Posterior vena cava (tissue), 2 donors: ENCODE data around the gene CCDC154. TPM values are rescaled to one million over a fixed set of nuclear protein-coding genes. Genes with fewer than 3 reads are reported as not detected.

Experiments
- DNase-seq: peaks from one replicate; pipeline ENCODE4 v3.0.0-alpha.2; 2020; ENCODE audit warnings: low spot score
- intact Hi-C, 2 donors: fragments of 100-400 bp; cut with DNase I; formaldehyde crosslinking; loops; one replicate each; pipeline versions ENCODE4 v1.14.1 to v1.14.2; 2022 to 2023
- total RNA-seq, 2 donors: library from RNA; stranded (reverse); fragmentation: NEBNext Ultra II Directional; extraction: Animal tissue kit (Norgen Biotek cat#: 25700); gene quantifications; one replicate each; pipeline ENCODE4 v1.2.1, GENCODE V29; 2021
- donor health status: DM: yes; HTN: yes; CAD: no.
- donor health status: DM: yes; HTN: yes; CAD: no.

Gene CCDC154
- total RNA-seq, 2 donors from 2014 or later: 0.42 to 0.76 TPM

DNA sequence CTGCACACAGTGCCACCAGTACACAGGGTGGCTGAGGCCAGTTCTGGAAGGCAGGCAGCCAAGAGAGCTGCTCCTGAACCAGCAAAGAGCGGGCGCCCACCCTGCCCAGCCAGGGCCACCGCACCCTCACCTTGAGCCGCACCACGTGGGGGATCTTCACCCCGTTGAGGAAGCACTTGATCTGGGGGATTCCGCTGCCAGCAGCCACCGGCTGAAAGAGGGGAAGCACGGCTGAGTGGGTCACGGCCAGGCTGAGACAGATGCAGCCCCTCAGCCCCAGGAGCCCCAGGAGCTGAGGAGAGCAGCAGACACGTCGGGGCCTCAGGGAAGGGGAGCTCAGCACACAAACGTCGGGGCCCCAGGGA lies 14.6 kb upstream of the CCDC154 start:
- DNase-seq: no peak
- intact Hi-C loops: no loop called here

DNA sequence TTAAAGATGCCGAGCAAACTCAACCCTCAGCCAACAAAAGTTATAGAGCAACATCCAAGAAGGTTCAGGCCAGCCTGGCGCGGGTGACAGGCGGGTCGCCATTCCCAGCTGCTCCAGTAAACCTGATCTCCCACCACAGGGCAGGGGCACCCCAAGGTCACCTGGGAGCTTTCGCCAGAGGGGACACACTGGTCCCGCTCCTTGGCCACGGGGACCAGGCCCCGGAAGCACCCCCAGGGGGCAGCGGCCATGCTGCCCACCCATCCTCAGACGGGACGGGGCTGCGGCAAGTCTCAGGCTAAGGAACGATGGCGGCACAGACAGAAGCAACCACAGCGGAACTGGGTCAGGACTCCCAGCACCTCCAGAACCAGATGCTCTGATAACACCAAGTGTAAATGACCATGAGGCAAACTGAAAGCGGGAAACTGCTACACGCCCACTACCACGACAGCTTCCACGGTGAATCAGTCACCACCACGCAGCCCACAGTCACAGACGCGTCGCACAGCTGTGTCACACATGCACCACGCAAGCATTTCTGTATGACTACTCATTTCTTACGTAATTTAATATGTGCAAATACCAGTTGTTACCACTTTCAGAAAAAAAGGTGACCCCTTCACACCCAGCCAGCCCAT lies 14.1 kb upstream of the CCDC154 start:
- no peak for DNase-seq
- intact Hi-C loops: no loop called here

DNA sequence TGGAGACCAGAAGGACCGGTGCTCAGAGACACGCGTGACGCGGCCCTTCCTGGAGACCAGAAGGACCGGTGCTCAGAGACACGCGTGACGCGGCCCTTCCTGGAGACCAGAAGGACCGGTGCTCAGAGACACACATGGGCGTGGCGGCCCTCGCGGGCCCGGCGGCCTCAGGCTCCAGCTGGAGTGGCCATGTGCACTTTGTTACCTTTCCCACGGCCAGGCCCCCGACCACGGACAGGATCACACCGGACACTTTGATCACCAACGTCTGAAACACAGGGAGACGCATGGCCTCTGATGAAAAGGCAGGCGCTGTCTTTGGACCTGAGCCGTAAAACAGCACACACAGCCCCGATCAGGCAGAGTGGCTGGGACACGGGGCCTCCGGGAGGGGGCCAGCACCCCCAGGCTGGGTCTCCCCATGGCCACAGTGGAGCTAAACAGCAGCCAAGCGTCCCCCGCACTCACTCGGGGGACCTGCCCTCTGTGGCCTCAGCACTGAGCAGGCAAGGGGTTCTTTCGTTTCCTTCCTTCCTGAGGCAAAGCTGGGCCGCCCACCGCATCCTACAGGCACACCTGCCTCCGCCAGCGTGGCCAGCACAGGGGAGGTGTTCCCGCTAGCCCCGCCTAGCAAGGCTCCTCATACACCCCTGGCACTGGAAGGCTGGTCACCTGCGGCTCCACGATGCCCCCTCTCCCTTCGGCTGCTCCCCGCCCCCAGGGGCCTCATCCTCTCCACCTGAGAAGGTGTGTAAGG lies 13.3 kb upstream of the CCDC154 start:
- DNase-seq: no peak
- intact Hi-C loops: no loop called here

DNA sequence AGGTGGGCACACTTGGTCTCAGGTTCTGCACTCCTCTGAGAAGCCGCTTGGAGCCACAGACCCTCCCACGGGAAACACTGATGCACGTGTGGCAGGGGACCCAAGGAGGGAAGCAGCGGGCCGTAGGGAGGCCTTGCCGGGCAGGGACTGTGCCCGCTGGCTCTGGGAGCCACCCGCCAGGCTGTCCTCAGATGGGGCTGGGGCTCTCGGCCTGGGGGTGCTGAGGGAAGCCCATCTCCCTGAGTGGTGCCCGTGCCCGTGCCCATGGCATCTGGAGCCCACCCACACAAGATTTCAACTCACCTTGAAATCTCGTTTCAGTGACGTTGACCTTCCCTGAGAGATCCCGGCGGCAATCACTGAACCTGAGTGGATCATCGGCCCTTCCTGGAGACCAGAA lies 12.6 kb upstream of the CCDC154 start:
- intact Hi-C loops: no loop called here
- DNase-seq: no peak

DNA sequence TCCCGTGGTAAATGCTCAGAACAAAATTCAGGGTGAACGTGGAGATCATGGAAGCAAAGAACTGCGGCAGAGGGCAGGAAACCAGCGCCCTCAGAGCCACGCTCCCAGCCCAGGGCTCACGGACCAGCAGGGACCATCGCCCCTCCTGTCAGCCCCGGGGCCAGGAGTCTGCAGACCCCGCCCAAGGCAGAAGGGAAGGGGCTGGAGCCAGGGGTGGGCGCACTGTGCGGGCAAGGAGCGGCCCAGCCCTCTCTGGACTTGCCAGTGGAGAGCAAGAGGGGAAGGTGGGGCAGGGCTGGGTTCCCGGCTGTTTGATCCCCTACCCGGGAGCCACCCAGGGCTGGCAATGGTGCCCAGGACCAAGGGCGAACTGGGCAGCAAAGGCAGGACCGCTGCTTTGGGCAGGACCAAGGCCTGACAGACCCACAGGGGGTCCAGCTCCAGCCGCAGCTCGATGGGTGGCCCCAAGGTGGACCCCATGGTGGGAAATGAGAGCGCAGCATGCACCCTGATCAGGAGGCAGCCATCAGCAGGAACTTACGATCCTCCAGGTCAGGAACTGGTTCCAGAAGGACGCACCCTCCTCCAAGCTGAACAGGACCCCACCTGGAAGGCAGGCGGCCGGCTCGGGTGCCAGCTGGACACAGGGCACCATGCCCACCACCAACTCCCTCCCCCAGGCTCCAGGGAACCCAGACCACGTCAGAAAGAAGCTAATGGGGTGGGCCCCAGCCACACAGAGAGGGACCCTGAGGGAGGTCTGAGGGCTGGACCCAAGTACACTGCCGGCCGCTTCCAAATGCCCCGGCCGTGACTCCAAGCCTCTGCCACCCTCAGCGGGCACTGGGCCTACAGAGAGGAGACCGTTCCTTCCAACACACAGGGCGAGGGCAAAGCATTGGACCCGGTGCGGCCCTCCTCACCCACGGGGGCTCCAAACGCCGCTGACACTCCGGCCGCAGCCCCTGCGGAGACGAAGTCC lies 11.1 kb upstream of the CCDC154 start:
- no peak for DNase-seq
- intact Hi-C loops: no loop called here

DNA sequence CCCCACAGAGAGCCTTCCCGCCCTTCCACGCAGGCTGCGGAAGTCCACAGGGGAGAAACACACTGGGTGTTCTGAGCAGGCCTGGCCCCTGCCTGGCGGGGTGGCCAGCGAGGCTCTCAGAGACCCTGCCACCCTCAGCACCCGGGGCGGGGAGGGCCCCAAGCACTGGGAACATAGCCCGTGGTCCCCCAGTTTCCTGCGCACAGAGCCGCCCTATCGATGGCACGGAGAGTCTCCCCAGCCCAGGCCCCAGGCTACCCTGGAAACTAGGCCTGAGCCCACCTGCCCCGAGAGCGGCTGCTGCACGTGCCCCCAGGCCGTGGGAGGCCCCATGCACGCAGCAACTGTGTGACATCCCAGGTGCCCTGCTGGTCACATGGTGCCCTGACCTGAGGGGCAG lies 10.2 kb upstream of the CCDC154 start:
- DNase-seq: no peak
- intact Hi-C loops: no loop called here

DNA sequence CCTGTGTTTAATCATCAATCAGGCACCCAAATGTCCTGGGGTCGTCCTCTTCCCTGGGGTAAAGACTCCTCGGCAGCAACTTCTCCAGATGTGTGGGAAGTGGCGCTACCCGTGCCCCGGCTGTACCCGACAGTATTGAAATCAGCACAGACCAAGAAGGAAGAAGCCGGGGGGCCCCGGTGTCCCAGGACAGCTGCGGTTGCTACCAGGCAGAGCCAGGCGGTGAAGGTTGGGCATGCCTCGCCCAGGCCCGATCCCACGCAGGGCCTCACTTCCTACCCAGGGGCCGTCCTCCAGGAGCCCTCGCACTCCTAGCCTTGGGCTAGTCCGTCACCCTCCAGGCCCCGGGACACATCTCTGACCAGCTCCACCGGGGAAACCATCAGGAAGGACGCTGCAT lies 9.0 kb upstream of the CCDC154 start:
- DNase-seq: no peak
- intact Hi-C loops: no loop called here

DNA sequence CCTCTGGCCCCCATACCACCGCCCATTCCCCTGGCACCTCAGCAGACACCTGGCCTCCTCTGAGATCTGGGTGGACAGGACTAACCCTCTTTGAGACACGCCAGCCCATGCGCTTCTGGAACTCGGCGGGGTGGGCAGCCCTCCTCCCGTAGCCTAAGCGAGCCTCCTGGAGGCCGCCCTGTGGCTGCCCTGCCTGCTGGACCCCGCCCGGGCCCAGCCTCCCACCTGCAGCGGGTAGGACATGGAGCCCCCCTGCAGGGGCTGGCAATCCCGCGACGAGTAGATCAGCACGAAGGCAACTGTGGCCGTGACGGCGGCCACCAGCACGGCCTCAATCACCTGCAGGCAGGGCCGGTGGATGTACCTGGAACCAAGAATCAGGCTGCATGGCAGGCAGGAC lies 8.2 kb upstream of the CCDC154 start:
- no peak for DNase-seq
- intact Hi-C loops: no loop called here

DNA sequence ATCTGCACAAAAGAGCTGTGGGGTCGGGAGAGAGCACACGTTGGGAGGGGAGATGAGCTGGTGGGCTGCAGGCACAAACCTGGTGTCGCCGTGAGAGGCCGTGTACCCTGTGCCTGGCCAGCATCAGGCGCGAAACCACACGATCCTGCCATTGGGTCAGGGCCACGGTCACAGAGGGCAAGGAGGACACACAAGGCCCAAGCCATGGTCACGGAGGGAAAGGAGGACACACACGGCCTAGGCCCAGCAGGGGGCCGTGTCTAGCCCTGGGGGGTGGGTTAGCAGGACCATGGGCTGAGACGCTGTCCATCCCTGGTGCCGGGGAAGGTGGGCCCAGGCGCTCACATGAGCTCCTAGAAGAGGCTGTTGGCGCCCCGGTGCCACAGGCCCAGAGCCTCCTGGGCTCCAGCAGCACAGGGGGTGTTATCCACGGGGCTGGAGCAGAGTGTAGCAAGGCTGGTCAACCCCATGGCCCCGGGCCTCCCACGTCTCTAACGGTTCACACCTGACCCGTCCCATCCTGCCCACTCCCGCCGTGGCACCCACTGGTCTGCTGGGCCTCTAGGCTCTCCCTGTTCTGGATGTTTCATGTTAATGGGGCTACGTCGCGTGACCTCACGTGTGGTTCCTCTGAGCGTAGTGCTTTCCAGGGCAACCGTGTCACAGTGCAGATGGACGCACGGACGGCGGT lies 7.5 kb upstream of the CCDC154 start:
- intact Hi-C loops: no loop called here
- no peak for DNase-seq

DNA sequence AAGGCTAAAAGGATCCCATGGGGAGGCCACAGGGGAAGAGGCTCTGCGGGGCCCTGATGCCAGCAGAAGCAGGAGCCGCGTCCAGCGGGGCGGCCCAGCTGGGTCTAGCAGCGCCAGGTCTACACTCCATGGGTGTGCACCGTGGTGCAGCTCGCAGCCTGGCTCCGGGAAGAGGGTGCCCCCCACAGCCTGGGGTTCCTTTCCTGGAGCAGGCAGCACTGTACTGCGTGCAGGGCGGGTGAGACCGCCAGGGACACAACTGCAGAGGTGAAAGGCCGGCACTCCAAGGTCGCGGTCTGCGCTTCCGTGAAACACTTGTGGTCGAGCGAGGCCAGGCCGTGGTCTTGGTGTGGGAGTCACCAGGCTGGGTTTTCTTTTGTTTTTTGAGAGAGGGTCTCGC lies 6.5 kb upstream of the CCDC154 start:
- DNase-seq: no peak
- intact Hi-C loops: no loop called here

DNA sequence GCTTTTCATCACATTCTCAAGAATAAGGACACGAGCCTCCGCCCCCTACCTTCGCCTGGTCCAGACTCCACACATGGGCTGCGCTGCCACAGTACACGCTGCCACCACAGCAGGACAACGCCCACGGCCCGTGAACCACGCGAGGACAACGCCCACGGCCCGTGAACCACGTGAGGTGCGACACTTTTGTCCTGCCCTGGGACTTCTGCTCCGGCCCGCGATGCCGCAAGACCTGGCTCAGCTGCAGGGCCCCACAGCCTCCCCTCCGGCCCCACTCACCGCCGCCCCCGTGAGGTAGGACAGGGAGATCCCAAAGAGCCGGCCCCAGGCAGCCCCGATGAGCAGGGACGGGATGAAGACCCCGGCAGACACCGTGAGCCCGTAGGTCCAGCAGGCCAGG lies 5.9 kb upstream of the CCDC154 start:
- no peak for DNase-seq
- intact Hi-C loops: no loop called here

DNA sequence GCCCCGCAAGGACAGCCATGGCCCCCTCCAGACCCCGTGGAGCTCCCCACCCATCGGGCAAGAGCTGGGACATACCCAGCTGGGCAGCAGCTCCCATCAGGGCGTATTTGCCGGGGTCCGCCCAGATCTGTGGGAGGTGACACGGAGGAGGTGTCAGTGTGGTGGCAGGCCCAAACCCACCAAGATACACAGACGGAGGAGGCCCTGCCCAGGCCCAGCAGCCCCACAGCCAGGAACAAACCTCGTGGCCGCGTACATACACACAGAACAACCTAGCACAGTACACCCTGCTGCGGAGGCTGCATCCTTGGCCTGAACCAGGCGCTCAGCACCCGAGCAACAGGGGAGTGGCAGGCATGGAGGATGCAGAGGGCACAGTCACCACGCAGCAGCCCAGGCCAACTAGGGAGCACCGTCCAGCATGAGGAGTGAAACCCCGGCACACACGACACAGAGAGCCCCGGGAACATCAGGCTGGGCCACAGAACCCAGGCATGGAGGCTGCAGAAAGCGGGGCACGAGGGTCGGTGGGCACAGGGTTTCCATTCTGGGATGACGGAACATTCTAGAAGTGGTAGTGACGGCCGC lies 4.9 kb upstream of the CCDC154 start:
- no peak for DNase-seq
- intact Hi-C loops: no loop called here

DNA sequence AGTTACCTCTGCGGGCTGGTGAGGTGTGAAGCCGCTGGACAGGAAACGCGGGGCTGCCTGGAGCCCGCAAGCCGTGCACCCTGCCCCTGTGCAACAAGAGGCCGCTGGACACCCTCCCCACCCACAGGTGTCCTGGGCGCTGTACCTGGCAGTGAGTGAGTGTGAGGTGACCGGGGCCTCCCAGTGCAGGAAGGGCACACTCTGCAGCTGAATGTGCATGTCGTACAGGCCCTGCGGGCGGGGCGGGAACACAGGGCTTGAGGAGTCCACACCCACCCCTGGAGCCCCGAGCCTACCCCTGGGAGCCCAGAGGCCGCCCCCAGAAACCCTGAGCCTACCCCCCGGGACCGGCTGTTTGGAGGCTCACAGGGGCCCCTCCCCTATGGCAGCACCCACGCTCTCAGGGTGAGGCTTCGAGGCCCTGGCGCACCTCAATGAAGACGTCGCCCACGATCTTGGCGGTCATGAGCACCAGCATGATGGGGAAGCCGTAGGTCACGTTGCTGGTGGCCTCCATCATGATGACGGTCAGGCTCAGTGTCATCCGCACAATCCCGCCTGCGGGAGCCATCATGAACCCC lies 4.3 kb upstream of the CCDC154 start:
- intact Hi-C loops: no loop called here
- DNase-seq: no peak

DNA sequence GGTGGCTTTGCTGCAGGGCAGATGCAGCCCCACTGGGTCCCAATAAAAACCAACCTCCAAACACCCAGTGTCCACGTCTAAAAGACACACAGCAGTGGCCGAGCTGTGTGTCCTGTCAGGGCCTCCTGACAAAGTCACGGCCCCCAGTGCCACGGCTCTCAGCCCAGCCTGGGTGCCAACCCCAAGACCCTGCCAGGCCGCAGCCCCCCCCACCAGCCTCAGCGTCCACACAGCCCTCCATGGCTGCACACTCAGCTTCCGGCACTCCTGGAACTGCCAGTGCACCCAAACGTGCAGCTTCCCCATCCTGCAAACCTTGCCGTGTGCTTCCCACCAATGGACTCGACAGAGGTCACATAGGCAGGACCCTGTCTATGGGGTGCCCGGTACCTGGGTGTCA lies 3.6 kb upstream of the CCDC154 start:
- intact Hi-C loops: no loop called here
- no peak for DNase-seq

DNA sequence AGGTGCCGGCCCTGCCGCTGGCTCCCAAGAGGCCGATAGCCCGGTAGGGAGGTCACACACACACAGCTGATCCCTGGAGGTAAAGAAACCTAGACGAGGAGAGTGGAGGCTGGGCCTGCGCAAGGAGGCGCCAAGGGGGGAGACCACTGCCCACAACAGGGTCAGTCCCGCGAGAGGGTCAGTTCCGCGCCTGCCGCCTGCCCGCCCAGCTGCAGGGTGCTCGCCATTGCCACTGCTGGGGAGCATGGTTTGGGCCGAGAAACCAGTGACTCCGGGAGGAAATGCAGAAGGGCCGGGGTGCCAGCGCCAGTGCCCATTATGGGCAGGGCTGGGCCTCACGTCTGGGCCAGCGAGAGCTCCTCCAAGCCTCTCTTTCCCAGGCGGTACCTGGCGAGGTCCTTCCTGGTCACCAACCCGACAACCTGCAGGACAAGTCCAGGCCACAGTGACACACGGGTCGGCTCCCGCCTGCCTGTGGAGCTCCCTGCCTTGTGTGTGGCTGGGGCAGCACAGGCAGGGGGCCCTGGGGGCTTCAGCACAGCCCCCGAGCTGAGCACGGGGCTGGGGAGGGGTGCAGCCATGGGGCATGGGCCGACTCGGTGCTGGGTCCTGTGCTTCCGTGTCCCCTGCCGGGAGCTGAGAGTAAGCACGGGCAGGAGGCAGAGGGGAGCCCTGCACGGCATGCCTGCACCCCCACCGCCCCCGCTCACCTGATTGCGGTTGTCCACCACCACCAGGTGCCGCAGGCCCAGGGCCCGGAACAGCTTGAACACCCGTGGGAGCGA lies 2.1 kb upstream of the CCDC154 start:
- intact Hi-C loops: no loop called here
- no peak for DNase-seq

DNA sequence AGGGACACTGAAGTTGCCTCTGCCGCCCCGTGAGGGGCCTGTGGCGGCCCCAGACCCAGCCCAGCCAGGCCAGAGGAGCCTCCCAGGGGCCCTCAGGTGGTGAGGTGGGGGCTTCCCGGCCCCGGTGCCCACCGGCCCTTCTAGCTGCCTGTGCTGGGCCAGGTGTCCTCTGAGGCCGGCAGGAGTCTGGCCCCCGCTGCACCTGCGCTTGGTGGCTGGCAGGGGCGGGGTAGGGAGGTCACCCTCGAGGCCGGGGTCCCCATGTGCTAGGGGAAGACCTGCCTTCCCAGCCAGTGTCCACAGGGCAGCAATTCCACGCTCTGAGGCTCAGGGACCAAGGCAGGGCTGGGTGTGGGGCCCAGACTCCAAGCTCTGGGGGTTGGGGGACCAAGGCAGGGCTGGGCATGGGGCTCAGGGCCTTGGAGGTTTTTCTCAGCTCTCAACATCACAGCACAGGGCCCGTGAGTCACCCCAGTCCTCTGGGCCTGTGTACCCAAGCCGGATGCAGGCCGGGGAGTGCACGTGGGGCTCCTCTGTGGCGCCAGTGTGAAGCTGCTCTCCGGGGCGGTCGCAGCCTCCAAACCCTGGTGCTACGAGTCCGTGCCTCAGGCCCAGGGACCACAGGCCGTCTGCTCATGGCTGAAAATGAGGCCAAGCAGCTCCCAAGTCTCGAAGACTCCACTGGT lies 1.3 kb upstream of the CCDC154 start:
- no peak for DNase-seq
- intact Hi-C loops: no loop called here

DNA sequence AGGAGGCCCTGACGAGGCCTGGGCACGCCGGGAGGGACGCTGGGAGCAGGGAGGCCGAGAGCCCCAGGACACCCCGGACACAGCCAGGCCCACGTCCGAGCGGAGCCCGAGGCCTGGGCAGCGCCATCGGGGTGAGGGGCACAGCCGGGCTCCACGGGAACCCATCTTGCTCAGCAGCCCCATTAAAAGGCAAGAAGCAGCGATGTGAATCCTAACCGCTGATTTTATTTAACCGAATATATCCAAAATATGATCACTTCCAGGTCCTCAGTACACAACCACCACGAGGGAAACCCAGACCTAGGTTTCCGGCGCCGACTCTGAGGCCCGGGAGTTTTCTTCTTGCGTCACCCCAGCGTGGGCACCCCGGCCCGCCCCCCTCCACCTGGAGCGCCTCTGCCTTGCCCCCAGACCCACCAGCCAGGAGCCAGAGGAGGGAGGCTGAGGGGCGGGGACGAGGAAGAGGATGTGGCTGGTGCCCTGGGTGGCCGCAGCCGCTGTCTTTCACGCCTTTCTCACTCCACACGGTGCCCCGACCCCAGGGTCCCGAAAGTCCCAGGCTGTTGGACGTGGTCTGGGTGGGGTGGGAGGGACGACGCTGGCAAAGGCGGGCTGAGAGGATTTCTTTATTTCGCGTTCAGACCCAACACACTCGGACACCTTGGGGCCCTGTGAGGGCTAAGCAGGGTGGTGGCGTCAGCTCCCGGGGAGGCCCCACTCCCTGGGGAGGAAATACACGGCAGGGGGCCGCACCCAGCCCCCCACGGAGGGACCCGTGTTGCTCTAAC lies 568 bp upstream of the CCDC154 start:
- DNase-seq: no peak
- intact Hi-C loops: no loop called here
